ENCODE measurements around the gene ZSCAN2.
"Not testable (repeated sequence)": the region's sequence is repeated elsewhere in the genome, so short reads cannot be mapped to it uniquely, and the experiment has no call there.

Gene ZSCAN2

GRCh38 chr15:84634228-84634837 is 33.5 kb downstream of the ZSCAN2 start:
- in situ Hi-C loops (cut with MboI; ENCODE audit: low sequenced_read_pairs) = no loop called here

- in situ Hi-C loops (cut with MboI; ENCODE audit: low sequenced_read_pairs) = no loop called here
These were observed 37.3 kb downstream of the ZSCAN2 start for GRCh38 chr15:84638103-84638502.

GRCh38 chr15:84641871-84642270 is 41.1 kb downstream of the ZSCAN2 start:
- in situ Hi-C loops (cut with MboI; ENCODE audit: low sequenced_read_pairs) = not testable (repeated sequence)

GRCh38 chr15:84642640-84643039 is 41.8 kb downstream of the ZSCAN2 start:
- in situ Hi-C loops (cut with MboI; ENCODE audit: low sequenced_read_pairs) = not testable (repeated sequence)

- in situ Hi-C loops (cut with MboI; ENCODE audit: low sequenced_read_pairs) = no loop called here
These were observed 43.0 kb downstream of the ZSCAN2 start for GRCh38 chr15:84643838-84644237.

GRCh38 chr15:84645496-84645895 is 44.7 kb downstream of the ZSCAN2 start:
- in situ Hi-C loops (cut with MboI; ENCODE audit: low sequenced_read_pairs) = no loop called here

- in situ Hi-C loops (cut with MboI; ENCODE audit: low sequenced_read_pairs) = no loop called here
These were observed 45.2 kb downstream of the ZSCAN2 start for GRCh38 chr15:84645997-84646396.

GRCh38 chr15:84647726-84648125 is 46.9 kb downstream of the ZSCAN2 start:
- in situ Hi-C loops (cut with MboI; ENCODE audit: low sequenced_read_pairs) = no loop called here

GRCh38 chr15:84648539-84648938 is 47.7 kb downstream of the ZSCAN2 start:
- in situ Hi-C loops (cut with MboI; ENCODE audit: low sequenced_read_pairs) = no loop called here

- in situ Hi-C loops (cut with MboI; ENCODE audit: low sequenced_read_pairs) = no loop called here
These were observed 48.9 kb downstream of the ZSCAN2 start for GRCh38 chr15:84649706-84650105.

GRCh38 chr15:84653584-84653909 is 52.7 kb downstream of the ZSCAN2 start:
- in situ Hi-C loops (cut with MboI; ENCODE audit: low sequenced_read_pairs) = no loop called here

- in situ Hi-C loops (cut with MboI; ENCODE audit: low sequenced_read_pairs) = no loop called here
These were observed 53.3 kb downstream of the ZSCAN2 start, which contains the start of gene WDR73 for GRCh38 chr15:84653910-84654688. TSS of gene WDR73 (minus strand) at chr15:84654283. CDS start at chr15:84654274, 9 bp downstream.

GRCh38 chr15:84654689-84655453 is 54.1 kb downstream of the ZSCAN2 start:
- in situ Hi-C loops (cut with MboI; ENCODE audit: low sequenced_read_pairs) = no loop called here

- in situ Hi-C loops (cut with MboI; ENCODE audit: low sequenced_read_pairs) = no loop called here
These were observed 56.2 kb downstream of the ZSCAN2 start for GRCh38 chr15:84656972-84657371.

- in situ Hi-C loops (cut with MboI; ENCODE audit: low sequenced_read_pairs) = no loop called here
These were observed 56.9 kb downstream of the ZSCAN2 start for GRCh38 chr15:84657748-84658079.

GRCh38 chr15:84658080-84658787 is 57.4 kb downstream of the ZSCAN2 start, which contains the start of gene NMB:
TSS of gene NMB (minus strand) at chr15:84658199. CDS start at chr15:84658152, 47 bp downstream.
- in situ Hi-C loops (cut with MboI; ENCODE audit: low sequenced_read_pairs) = no loop called here

GRCh38 chr15:84658788-84659411 is 58.1 kb downstream of the ZSCAN2 start:
- in situ Hi-C loops (cut with MboI; ENCODE audit: low sequenced_read_pairs) = no loop called here

GRCh38 chr15:84659904-84660781 is 59.3 kb downstream of the ZSCAN2 start:
- in situ Hi-C loops (cut with MboI; ENCODE audit: low sequenced_read_pairs) = no loop called here

- in situ Hi-C loops (cut with MboI; ENCODE audit: low sequenced_read_pairs) = no loop called here
These were observed 60.2 kb downstream of the ZSCAN2 start for GRCh38 chr15:84661001-84661400.

GRCh38 chr15:84666373-84666772 is 65.6 kb downstream of the ZSCAN2 start:
- in situ Hi-C loops (cut with MboI; ENCODE audit: low sequenced_read_pairs) = no loop called here

Data from HL-60/S4 treated with phorbol 12-myristate 13-acetate at 8.2 ng/mL for 4 days and 3 days (cell line).